VCaP (cell line): ENCODE measurements around the gene C1orf116.

Experiments
- H3K27ac ChIP-seq: fragments of 450-650 bp; 2 replicates; pipeline ENCODE4 v1.5.1; 2017
- CTCF ChIP-seq: fragments of 450-650 bp; conservative IDR thresholded peaks from 2 replicates; pipeline ENCODE4 v1.5.1; 2017; ENCODE audit warnings: mild to moderate bottlenecking, moderate library complexity

Gene C1orf116

DNA sequence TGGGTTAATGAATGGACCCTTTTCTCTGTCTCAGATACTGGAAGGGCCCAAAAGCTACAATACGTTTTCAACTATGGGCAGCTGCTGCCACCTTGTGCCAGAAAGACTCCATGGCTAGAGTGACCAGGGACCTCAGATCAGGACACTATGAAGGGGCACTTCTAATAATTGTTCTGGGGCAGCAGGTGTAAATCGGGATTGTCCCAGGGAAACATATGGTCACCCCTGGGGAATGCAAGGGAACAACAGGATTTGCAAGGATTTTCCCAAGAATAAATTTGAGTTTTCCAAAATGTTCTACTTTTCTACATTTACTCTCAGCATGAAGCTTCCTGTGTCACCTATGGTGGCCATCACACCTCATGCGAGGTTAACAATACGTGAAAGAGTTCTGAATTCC lies 50.3 kb downstream of the C1orf116 start:
- TF ChIP-seq CTCF = peak; percentile 87
- H3K27ac ChIP-seq = no peak overlapping the region

DNA sequence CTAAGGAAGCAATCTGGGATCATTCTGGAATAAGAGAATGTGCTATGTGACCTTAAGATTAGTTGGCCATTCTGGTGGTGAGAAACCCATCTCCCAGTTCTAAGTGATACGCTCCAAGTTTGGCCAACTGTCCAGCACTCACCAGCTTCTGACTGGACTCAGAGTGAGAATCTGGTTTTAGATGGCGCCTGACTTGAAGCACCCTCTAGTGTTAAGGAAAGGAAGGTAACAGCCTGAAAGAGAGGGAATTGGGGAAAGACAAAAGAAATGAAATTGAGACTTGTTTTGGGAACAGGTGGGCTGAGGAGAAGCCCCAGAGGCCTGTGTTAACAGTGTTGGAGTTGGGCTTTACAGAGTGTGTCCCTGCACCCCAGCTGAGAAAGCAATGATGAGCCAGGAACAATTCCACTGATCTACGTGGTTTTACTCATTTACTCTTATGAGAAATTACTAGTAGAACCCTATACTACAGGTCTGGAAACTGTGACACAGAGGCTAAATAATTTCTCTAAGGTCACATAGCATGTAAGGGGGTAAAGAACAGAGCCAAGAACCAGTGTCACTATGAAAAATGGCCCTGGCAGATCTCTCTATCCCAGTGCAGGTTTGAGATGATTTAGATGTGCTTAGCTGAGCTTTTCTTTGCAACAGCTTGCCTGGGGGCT lies 53.0 kb downstream of the C1orf116 start:
- no peak overlapping the region for H3K27ac ChIP-seq
- TF ChIP-seq CTCF = peak; percentile 78

DNA sequence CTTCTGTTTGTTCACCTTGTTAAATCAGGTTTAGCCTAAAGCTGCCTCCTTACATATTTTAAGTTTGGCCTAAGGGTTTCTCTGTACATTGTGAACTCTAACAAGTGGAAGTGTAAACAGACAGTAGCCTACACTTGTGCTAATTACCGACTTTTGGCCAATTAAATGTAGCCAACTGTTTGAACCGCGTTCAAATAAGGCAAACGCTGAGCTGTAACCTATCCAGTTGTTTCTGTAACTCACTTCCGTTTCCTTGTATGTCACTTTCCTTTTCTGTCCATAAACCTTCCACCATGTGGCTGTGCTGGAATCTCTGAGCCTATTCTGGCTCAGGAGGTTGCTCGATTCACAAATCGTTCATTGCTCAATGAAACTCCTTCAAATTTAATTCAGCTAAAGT lies 54.3 kb downstream of the C1orf116 start:
- no peak for TF ChIP-seq CTCF
- H3K27ac ChIP-seq = peak overlapping the region; percentile 22

- no peak overlapping the region for H3K27ac ChIP-seq
- no peak for TF ChIP-seq CTCF
Measured at GRCh38 chr1:206975306-206975705, 57.2 kb downstream of the C1orf116 start.

DNA sequence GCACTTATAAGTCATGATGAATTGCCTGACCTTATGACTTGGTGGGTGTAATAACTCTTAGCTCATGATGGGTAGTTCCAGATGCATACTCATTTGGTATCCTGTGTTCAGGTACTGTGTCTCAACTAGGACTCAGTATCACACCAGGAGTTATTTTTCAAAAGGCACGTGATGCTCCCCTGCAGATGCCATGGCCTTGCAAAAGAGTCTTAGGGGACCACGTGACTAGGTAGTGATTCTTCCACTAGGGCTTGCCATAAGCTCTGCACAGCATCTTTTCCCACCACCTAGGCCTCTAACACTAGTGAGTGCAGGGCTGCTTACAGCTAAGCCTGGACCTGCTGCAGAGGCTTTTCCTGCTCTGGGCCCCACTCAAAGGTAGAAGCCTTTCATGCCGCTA lies 58.4 kb downstream of the C1orf116 start:
- TF ChIP-seq CTCF = no peak
- H3K27ac ChIP-seq = peak overlapping the region; percentile 77

GRCh38 chr1:206972728-206973127 lies 59.8 kb downstream of the C1orf116 start:
- no peak for TF ChIP-seq CTCF
- peak overlapping the region; percentile 77 for H3K27ac ChIP-seq

DNA sequence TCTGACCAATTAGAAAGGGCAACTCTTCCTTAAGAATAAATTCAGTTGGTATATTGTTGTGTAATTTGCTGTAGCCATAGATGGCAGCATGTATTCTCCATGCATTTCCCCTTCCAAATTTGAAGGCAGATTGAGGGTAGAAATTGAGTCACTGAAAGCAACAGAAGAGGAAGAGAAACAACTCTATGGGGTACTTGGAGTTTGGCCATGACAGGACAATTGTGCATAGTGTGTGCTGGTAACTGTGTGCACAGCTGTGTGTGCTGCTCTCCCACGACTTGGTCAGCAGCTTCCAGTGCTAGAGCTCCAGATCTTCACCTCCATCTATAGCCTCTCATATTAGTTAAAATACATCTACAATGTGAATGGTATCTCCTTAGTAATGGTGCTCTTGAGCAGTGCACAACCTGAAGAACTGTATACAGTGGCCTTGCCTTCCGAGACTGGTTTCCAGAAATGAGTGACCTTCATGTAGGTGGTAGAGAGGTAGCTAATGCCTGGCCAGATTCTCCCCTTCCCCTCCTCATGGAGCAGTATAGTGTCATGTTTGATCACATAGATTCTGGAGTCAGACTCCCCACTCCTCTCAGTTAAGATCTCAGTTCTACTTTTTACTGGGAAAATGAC lies 61.4 kb downstream of the C1orf116 start:
- no peak for TF ChIP-seq CTCF
- H3K27ac ChIP-seq = peak overlapping the region; percentile 77
